ENCODE data around the gene GRHL1. TPM values are rescaled to one million over a fixed set of nuclear protein-coding genes. Genes with fewer than 3 reads are reported as not detected.

The GRHL1 gene
- total and polyA plus RNA-seq, 2 donors (not counting 1 experiment from before 2014, with no cell fraction given): 0.25 to 0.76 TPM

GRCh38 chr2:9949992-9950520 is 1.4 kb upstream of the GRHL1 start:
- DNase-seq (no peak), ATAC-seq (ENCODE audit: low read depth) (no peak)
- Histone ChIP-seq H3K9me3 (ENCODE audit: control extremely low read depth in 1 of 3, control insufficient read depth in 2 of 3, insufficient read depth in 1 of 3, low read length in 2 of 3) (peaks cover 0 to 7% (median 0%) of the 10 kb centered on the region in 3 donors), H3K79me2 (ENCODE audit: control insufficient read depth, insufficient read depth, low read length) (no peaks in the 10 kb centered on the region), H4K20me1 (ENCODE audit: control insufficient read depth, insufficient read depth, low read length, poor library complexity, severe bottlenecking) (no peaks in the 10 kb centered on the region), H3K4me2 (replicated peaks; ENCODE audit: low read depth, low read length, poor library complexity, severe bottlenecking) (peak overlapping the region; percentile 94), H2AFZ (ENCODE audit: insufficient read depth, low read depth, low read length, poor library complexity, severe bottlenecking) (peak overlapping the region; percentile 89), H3K27me3 (replicated peaks in 1 of 4; ENCODE audit: control extremely low read depth in 1 of 4, control insufficient read depth in 3 of 4, insufficient read depth in 4 of 4, low read length in 3 of 4) (peaks cover 0 to 44% (median 18%) of the 10 kb centered on the region in 4 experiments), H3K27ac (ENCODE audit: low read length in 2 of 2) (no peak overlapping the region), H3K9ac (ENCODE audit: low read length) (no peak overlapping the region), H3K4me1 (ENCODE audit: control insufficient read depth in 2 of 2, insufficient read depth in 2 of 2, low read length in 2 of 2) (peaks cover 14 to 19% of the 10 kb centered on the region in 2 donors), H3K36me3 (replicated peaks in 1 of 2; ENCODE audit: control extremely low read depth in 1 of 2, control insufficient read depth in 1 of 2, extremely low read depth in 1 of 2, insufficient read depth in 2 of 2, low read length in 1 of 2) (no peaks in the 10 kb centered on the region), H3K4me3 (ENCODE audit: control extremely low read depth in 1 of 5, extremely low read depth in 1 of 5, insufficient read depth in 1 of 5, low read depth in 2 of 5, low read length in 4 of 5) (peak overlapping the region in 1 of 5 experiments; percentile 67)
- H3K27ac Mint-ChIP-seq: peak overlapping the region; percentile 68
- CTCF ChIA-PET: no interaction called here
- 93% methylated on average over 14 of the region's 14 CpGs for WGBS (ENCODE audit: insufficient coverage)
- POLR2A ChIA-PET: interaction anchor here (0.6 kb wide), 1 partner anchor 19 kb away, joined by 5 read pairs; no protein-coding TSS in a partner anchor
- intact Hi-C loops (cut with micrococcal nuclease): loop anchor here (2.0 to 5.0 kb wide), 2 partner anchors 35 to 318 kb away; partner anchors contain the start of gene YWHAQ
- H3K4me3 Mint-ChIP-seq: peak overlapping the region; percentile 89
- peaks cover 50% of the 10 kb centered on the region for H3K27me3 Mint-ChIP-seq
- no peaks in the 10 kb centered on the region for H3K9me3 Mint-ChIP-seq (ENCODE audit: insufficient read depth)
- no peak for TF ChIP-seq EZH2 (IDR thresholded peaks at IDR 0.05; ENCODE audit: borderline replicate concordance, insufficient read depth, low read depth, low read length, poor library complexity, severe bottlenecking)
- H3K4me1 Mint-ChIP-seq: peaks cover 14% of the 10 kb centered on the region

GRCh38 chr2:9950521-9951271 is 797 bp upstream of the GRHL1 start:
- Mint-ChIP-seq H3K9me3 (ENCODE audit: insufficient read depth) (no peaks in the 10 kb centered on the region), H3K4me1 (peaks cover 14% of the 10 kb centered on the region), H3K27ac (peak overlapping the region; percentile 68), H3K4me3 (peak overlapping the region; percentile 89), H3K27me3 (peaks cover 48% of the 10 kb centered on the region)
- ChIA-PET POLR2A (interaction anchor here (0.6 kb wide), 1 partner anchor 19 kb away, joined by 5 read pairs; no protein-coding TSS in a partner anchor), CTCF (no interaction called here)
- Histone ChIP-seq H3K4me1 (ENCODE audit: control insufficient read depth in 2 of 2, insufficient read depth in 2 of 2, low read length in 2 of 2) (peaks cover 14 to 19% of the 10 kb centered on the region in 2 donors), H4K20me1 (ENCODE audit: control insufficient read depth, insufficient read depth, low read length, poor library complexity, severe bottlenecking) (no peaks in the 10 kb centered on the region), H2AFZ (ENCODE audit: insufficient read depth, low read depth, low read length, poor library complexity, severe bottlenecking) (peak overlapping the region; percentile 89), H3K36me3 (replicated peaks in 1 of 2; ENCODE audit: control extremely low read depth in 1 of 2, control insufficient read depth in 1 of 2, extremely low read depth in 1 of 2, insufficient read depth in 2 of 2, low read length in 1 of 2) (no peaks in the 10 kb centered on the region), H3K9me3 (ENCODE audit: control extremely low read depth in 1 of 3, control insufficient read depth in 2 of 3, insufficient read depth in 1 of 3, low read length in 2 of 3) (peaks cover 0 to 7% (median 0%) of the 10 kb centered on the region in 3 donors), H3K79me2 (ENCODE audit: control insufficient read depth, insufficient read depth, low read length) (no peaks in the 10 kb centered on the region), H3K27ac (ENCODE audit: low read length in 2 of 2) (peak overlapping the region in 1 of 2 donors; percentile 45), H3K4me2 (replicated peaks; ENCODE audit: low read depth, low read length, poor library complexity, severe bottlenecking) (peak overlapping the region; percentile 94), H3K4me3 (ENCODE audit: control extremely low read depth in 1 of 5, extremely low read depth in 1 of 5, insufficient read depth in 1 of 5, low read depth in 2 of 5, low read length in 4 of 5) (peak overlapping the region in 4 of 5 experiments; percentile 26 to 67 (median 52)), H3K27me3 (replicated peaks in 1 of 4; ENCODE audit: control extremely low read depth in 1 of 4, control insufficient read depth in 3 of 4, insufficient read depth in 4 of 4, low read length in 3 of 4) (peaks cover 0 to 43% (median 20%) of the 10 kb centered on the region in 4 experiments), H3K9ac (ENCODE audit: low read length) (peak overlapping the region; percentile 71)
- DNase-seq (peak; percentile 86), ATAC-seq (ENCODE audit: low read depth) (peak; percentile 28)
- intact Hi-C loops (cut with micrococcal nuclease): loop anchor here (1.0 to 5.0 kb wide), 5 partner anchors 34 to 499 kb away; partner anchors contain the start of genes KLF11, TAF1B and YWHAQ
- TF ChIP-seq CTCF (IDR thresholded peaks at IDR 0.05): no peak
- TF ChIP-seq EZH2 (IDR thresholded peaks at IDR 0.05; ENCODE audit: borderline replicate concordance, insufficient read depth, low read depth, low read length, poor library complexity, severe bottlenecking): no peak
- WGBS (ENCODE audit: insufficient coverage): 6% methylated on average over 75 of the region's 76 CpGs
